SK-N-SH (cell line): ENCODE measurements around the gene EZH1.

Experiments
- EZH2phosphoT487 ChIP-seq: fragments of 200-600 bp; sonication (generic); IDR thresholded peaks from 2 replicates; pipeline ENCODE4 v1.6.1; 2017; ENCODE audit warnings: low read depth, mixed run types, mild to moderate bottlenecking, antibody characterized with exemption, moderate library complexity, borderline replicate concordance
- FOXM1 ChIP-seq: IDR thresholded peaks from 2 replicates; pipeline ENCODE4 v1.4.0; 2012; ENCODE audit warnings: low read depth, mild to moderate bottlenecking
- GABPA ChIP-seq: IDR thresholded peaks from 2 replicates; pipeline ENCODE4 v1.4.0; 2012; ENCODE audit warnings: low read depth, mild to moderate bottlenecking
- JUND ChIP-seq: IDR thresholded peaks from 2 replicates; pipeline ENCODE4 v1.4.0; 2012
- MAX ChIP-seq: IDR thresholded peaks from 2 replicates; pipeline ENCODE4 v1.4.0; 2012; ENCODE audit warnings: low read depth
- MXI1 ChIP-seq: IDR thresholded peaks from 2 replicates; pipeline ENCODE4 v1.6.1; 2012; ENCODE audit warnings: mild to moderate bottlenecking, low read depth, low read length, improper control_type of control experiment
- NFIC ChIP-seq: IDR thresholded peaks from 2 replicates; pipeline ENCODE4 v1.4.0; 2012; ENCODE audit warnings: borderline replicate concordance
- NRF1 ChIP-seq: IDR thresholded peaks from 2 replicates; pipeline ENCODE4 v1.6.1; 2012; ENCODE audit warnings: low read depth, mild to moderate bottlenecking, low read length
- PBX3 ChIP-seq: IDR thresholded peaks from 2 replicates; pipeline ENCODE4; 2012
- POLR2AphosphoS5 ChIP-seq: IDR thresholded peaks from 2 replicates; pipeline ENCODE4 v1.6.1; 2012; ENCODE audit warnings: low read depth, low read length
- RAD21 ChIP-seq: IDR thresholded peaks from 2 replicates; pipeline ENCODE4 v1.6.1; 2012; ENCODE audit warnings: mild to moderate bottlenecking, low read length
- RCOR1 ChIP-seq: fragments of 150-350 bp; IDR thresholded peaks from 2 replicates; pipeline ENCODE4 v1.6.1; 2017; ENCODE audit warnings: antibody characterized with exemption, low read length
- TF ChIP-seq, protein P1 (sequence below): fragments of 200-600 bp; sonication (generic); IDR thresholded peaks from 2 replicates; pipeline ENCODE4 v1.6.1; 2017; ENCODE audit warnings: antibody characterized with exemption, mild to moderate bottlenecking, moderate library complexity
- TF ChIP-seq, protein P2 (sequence below): IDR thresholded peaks from 2 replicates; pipeline ENCODE4 v1.6.1; 2012; ENCODE audit warnings: mild to moderate bottlenecking, low read depth, low read length, moderate library complexity

- TF ChIP-seq, protein P1, sequence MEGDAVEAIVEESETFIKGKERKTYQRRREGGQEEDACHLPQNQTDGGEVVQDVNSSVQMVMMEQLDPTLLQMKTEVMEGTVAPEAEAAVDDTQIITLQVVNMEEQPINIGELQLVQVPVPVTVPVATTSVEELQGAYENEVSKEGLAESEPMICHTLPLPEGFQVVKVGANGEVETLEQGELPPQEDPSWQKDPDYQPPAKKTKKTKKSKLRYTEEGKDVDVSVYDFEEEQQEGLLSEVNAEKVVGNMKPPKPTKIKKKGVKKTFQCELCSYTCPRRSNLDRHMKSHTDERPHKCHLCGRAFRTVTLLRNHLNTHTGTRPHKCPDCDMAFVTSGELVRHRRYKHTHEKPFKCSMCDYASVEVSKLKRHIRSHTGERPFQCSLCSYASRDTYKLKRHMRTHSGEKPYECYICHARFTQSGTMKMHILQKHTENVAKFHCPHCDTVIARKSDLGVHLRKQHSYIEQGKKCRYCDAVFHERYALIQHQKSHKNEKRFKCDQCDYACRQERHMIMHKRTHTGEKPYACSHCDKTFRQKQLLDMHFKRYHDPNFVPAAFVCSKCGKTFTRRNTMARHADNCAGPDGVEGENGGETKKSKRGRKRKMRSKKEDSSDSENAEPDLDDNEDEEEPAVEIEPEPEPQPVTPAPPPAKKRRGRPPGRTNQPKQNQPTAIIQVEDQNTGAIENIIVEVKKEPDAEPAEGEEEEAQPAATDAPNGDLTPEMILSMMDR, result no peak
- TF ChIP-seq RCOR1, result no peak
- TF ChIP-seq GABPA, result no peak
- TF ChIP-seq EZH2phosphoT487, result no peak
- TF ChIP-seq, protein P2, sequence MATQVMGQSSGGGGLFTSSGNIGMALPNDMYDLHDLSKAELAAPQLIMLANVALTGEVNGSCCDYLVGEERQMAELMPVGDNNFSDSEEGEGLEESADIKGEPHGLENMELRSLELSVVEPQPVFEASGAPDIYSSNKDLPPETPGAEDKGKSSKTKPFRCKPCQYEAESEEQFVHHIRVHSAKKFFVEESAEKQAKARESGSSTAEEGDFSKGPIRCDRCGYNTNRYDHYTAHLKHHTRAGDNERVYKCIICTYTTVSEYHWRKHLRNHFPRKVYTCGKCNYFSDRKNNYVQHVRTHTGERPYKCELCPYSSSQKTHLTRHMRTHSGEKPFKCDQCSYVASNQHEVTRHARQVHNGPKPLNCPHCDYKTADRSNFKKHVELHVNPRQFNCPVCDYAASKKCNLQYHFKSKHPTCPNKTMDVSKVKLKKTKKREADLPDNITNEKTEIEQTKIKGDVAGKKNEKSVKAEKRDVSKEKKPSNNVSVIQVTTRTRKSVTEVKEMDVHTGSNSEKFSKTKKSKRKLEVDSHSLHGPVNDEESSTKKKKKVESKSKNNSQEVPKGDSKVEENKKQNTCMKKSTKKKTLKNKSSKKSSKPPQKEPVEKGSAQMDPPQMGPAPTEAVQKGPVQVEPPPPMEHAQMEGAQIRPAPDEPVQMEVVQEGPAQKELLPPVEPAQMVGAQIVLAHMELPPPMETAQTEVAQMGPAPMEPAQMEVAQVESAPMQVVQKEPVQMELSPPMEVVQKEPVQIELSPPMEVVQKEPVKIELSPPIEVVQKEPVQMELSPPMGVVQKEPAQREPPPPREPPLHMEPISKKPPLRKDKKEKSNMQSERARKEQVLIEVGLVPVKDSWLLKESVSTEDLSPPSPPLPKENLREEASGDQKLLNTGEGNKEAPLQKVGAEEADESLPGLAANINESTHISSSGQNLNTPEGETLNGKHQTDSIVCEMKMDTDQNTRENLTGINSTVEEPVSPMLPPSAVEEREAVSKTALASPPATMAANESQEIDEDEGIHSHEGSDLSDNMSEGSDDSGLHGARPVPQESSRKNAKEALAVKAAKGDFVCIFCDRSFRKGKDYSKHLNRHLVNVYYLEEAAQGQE, result no peak
- no peak for TF ChIP-seq MAX
- no peak for TF ChIP-seq MXI1
- TF ChIP-seq FOXM1, result no peak
- no peak for TF ChIP-seq JUND
- no peak for TF ChIP-seq POLR2AphosphoS5
- TF ChIP-seq PBX3, result no peak
- no peak for TF ChIP-seq NFIC
- TF ChIP-seq NRF1, result no peak
- TF ChIP-seq RAD21, result no peak
Measured at GRCh38 chr17:42699415-42699740, 45.5 kb downstream of the EZH1 start.
